ENCODE results near the gene PPARA.

DNA sequence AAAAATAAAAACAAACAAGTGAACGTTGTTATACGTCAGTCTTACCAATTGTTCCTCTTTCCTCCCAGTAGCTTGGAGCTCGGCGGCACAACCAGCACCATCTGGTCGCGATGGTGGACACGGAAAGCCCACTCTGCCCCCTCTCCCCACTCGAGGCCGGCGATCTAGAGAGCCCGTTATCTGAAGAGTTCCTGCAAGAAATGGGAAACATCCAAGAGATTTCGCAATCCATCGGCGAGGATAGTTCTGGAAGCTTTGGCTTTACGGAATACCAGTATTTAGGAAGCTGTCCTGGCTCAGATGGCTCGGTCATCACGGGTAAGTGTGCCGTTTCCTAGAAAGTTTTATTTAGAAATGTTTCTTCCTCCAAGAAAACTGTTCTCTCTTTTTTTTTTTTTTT is 47.9 kb downstream of the PPARA start:
- TF ChIP-seq, protein P1, sequence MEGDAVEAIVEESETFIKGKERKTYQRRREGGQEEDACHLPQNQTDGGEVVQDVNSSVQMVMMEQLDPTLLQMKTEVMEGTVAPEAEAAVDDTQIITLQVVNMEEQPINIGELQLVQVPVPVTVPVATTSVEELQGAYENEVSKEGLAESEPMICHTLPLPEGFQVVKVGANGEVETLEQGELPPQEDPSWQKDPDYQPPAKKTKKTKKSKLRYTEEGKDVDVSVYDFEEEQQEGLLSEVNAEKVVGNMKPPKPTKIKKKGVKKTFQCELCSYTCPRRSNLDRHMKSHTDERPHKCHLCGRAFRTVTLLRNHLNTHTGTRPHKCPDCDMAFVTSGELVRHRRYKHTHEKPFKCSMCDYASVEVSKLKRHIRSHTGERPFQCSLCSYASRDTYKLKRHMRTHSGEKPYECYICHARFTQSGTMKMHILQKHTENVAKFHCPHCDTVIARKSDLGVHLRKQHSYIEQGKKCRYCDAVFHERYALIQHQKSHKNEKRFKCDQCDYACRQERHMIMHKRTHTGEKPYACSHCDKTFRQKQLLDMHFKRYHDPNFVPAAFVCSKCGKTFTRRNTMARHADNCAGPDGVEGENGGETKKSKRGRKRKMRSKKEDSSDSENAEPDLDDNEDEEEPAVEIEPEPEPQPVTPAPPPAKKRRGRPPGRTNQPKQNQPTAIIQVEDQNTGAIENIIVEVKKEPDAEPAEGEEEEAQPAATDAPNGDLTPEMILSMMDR (conservative IDR thresholded peaks at IDR 0.05; ENCODE audit: low read depth, low read length): no peak
- no peak for TF ChIP-seq EZH2 (IDR thresholded peaks at IDR 0.05; ENCODE audit: low read length, unreplicated experiment)
